Spleen (tissue), 11 donors: ENCODE results near the gene ZDHHC9. TPM values are rescaled to one million over a fixed set of nuclear protein-coding genes. Genes with fewer than 3 reads are reported as not detected.

ENCODE experiments used
- DNase-seq: peaks from one replicate; pipeline ENCODE4 v3.0.0-alpha.2; 2020
- H3K27ac ChIP-seq, 8 donors: fragments of 200-600 bp; sonication (generic) in 7 of 8; 1 replicate in 4 of 8; 2 replicates in 4 of 8; pipeline versions ENCODE4 v1.5.0 to v1.8.0; 2016 to 2021; ENCODE audit warnings: inconsistent platforms in 4 of 8, mild to moderate bottlenecking in 4 of 8, moderate library complexity in 1 of 8
- H3K27me3 ChIP-seq, 7 donors: fragments of 200-600 bp; sonication (generic) in 6 of 7; replicated peaks in 1 of 7; 1 replicate in 4 of 7; 2 replicates in 3 of 7; pipeline versions ENCODE4 v1.5.0 to v1.8.0; 2016 to 2021; ENCODE audit warnings: inconsistent platforms in 3 of 7, mild to moderate bottlenecking in 1 of 7
- H3K36me3 ChIP-seq, 6 donors: fragments of 200-600 bp; sonication (generic) in 5 of 6; 1 replicate in 4 of 6; 2 replicates in 2 of 6; pipeline versions ENCODE4 v1.5.0 to v1.8.0; 2016 to 2021; ENCODE audit warnings: inconsistent platforms in 2 of 6
- H3K4me1 ChIP-seq, 6 donors: fragments of 200-600 bp; sonication (generic) in 5 of 6; 1 replicate in 3 of 6; 2 replicates in 3 of 6; pipeline versions ENCODE4 v1.5.0 to v1.8.0; 2016 to 2021; ENCODE audit warnings: inconsistent platforms in 3 of 6
- H3K4me3 ChIP-seq, 8 donors: fragments of 200-600 bp; sonication (generic) in 7 of 8; 1 replicate in 4 of 8; 2 replicates in 4 of 8; pipeline versions ENCODE4 v1.5.0 to v1.8.0; 2016 to 2021; ENCODE audit warnings: inconsistent platforms in 4 of 8, mild to moderate bottlenecking in 4 of 8, moderate library complexity in 2 of 8
- H3K9me3 ChIP-seq, 8 donors: fragments of 200-600 bp; sonication (generic) in 7 of 8; 1 replicate in 4 of 8; 2 replicates in 4 of 8; pipeline versions ENCODE4 v1.5.0 to v1.8.0; 2016 to 2021; ENCODE audit warnings: inconsistent platforms in 4 of 8
- POLR2A ChIP-seq, 3 donors: fragments of 450-650 bp; IDR thresholded peaks; one replicate each; pipeline ENCODE4 v1.5.1; 2017; ENCODE audit warnings: antibody characterized with exemption in 3 of 3, mild to moderate bottlenecking in 1 of 3
- POLR2AphosphoS5 ChIP-seq, 3 donors: sonication (generic); formaldehyde crosslinking; IDR thresholded peaks; one replicate each; pipeline ENCODE4 v1.5.1; 2017; ENCODE audit warnings: antibody characterized with exemption in 3 of 3
- WGBS, 5 donors: extraction: QIAGEN DNeasy Blood & Tissue Kit in 3 of 5; methylation state at CpG; one replicate each; pipeline versions ENCODE4 v1.1.5 to v1.1.7; 2013 to 2018; 5-methylcytosine and 5-hydroxymethylcytosine counted together
- intact Hi-C: fragments of 100-400 bp; cut with DNase I; formaldehyde crosslinking; loops from one replicate; pipeline ENCODE4 v1.15.0; 2023; ENCODE audit warnings: low total_unique reads
- polyA plus RNA-seq, 3 donors: library from polyadenylated mRNA; stranded (reverse); fragments of 200-250 nt; gene quantifications; one replicate each; pipeline ENCODE4 v1.2.1, GENCODE V29; 2013
- total RNA-seq, 7 donors: library from RNA; depleted of rRNA in 3 of 7; stranded (reverse); fragments of >200 nt in 3 of 7; fragmentation: NEBNext Ultra II Directional in 4 of 7; extraction: Animal tissue kit (Norgen Biotek cat#: 25700) in 4 of 7; gene quantifications; one replicate each; pipeline versions ENCODE4 v1.1.0 to v1.2.1, GENCODE V29; 2016 to 2021
- TF ChIP-seq, protein P1 (sequence below), 11 experiments: fragments of 200-600 bp in 7 of 11; fragments of 450-650 bp in 4 of 11; sonication (generic) in 4 of 11; IDR thresholded peaks in 8 of 11; conservative IDR thresholded peaks in 3 of 11; 1 replicate in 7 of 11; 2 replicates in 4 of 11; pipeline versions ENCODE4 v1.4.0 to v1.8.0; 2016 to 2021; ENCODE audit warnings: antibody characterized with exemption in 11 of 11, inconsistent platforms in 4 of 11, mild to moderate bottlenecking in 1 of 11
- donor health status: healthy with polysubstance abuse.
- donor health status: DM: no; HTN: no; CAD: no; lungs with moderate emphysema.
- donor health status: DM: no; HTN: no; CAD: no.
- donor health status: Bipolar disorder and iron deficiency.
- donor health status: healthy.
- donor health status: DM: no; HTN: no; CAD: no.
- donor health status: DM: yes; HTN: yes; CAD: no.

ZDHHC9 gene
- total and polyA plus RNA-seq, 10 donors: 1.2 to 9.2 (median 5.2) TPM

- H3K4me3 ChIP-seq: no peak overlapping the region
- H3K9me3 ChIP-seq: no peaks in the 10 kb centered on the region
- peaks cover 0 to 31% (median 6%) of the 10 kb centered on the region in 6 donors for H3K36me3 ChIP-seq
- TF ChIP-seq, protein P1, sequence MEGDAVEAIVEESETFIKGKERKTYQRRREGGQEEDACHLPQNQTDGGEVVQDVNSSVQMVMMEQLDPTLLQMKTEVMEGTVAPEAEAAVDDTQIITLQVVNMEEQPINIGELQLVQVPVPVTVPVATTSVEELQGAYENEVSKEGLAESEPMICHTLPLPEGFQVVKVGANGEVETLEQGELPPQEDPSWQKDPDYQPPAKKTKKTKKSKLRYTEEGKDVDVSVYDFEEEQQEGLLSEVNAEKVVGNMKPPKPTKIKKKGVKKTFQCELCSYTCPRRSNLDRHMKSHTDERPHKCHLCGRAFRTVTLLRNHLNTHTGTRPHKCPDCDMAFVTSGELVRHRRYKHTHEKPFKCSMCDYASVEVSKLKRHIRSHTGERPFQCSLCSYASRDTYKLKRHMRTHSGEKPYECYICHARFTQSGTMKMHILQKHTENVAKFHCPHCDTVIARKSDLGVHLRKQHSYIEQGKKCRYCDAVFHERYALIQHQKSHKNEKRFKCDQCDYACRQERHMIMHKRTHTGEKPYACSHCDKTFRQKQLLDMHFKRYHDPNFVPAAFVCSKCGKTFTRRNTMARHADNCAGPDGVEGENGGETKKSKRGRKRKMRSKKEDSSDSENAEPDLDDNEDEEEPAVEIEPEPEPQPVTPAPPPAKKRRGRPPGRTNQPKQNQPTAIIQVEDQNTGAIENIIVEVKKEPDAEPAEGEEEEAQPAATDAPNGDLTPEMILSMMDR (IDR thresholded peaks at IDR 0.05 in 8 of 11, conservative IDR thresholded peaks at IDR 0.05 in 3 of 11): no peak
- TF ChIP-seq POLR2A (IDR thresholded peaks at IDR 0.05) (no peak), POLR2AphosphoS5 (IDR thresholded peaks at IDR 0.05) (no peak)
- intact Hi-C loops: no loop called here
- peak overlapping the region in 3 of 8 donors; percentile 30 to 58 (median 37) for H3K27ac ChIP-seq
- DNase-seq: no peak
- 36 to 79% (median 55%) methylated on average over 2 of the region's 2 CpGs for WGBS, 5 donors
- no peaks in the 10 kb centered on the region for H3K27me3 ChIP-seq
- no peaks in the 10 kb centered on the region for H3K4me1 ChIP-seq
Measured at GRCh38 chrX:129808158-129808828, 35.4 kb downstream of the ZDHHC9 start.

DNA sequence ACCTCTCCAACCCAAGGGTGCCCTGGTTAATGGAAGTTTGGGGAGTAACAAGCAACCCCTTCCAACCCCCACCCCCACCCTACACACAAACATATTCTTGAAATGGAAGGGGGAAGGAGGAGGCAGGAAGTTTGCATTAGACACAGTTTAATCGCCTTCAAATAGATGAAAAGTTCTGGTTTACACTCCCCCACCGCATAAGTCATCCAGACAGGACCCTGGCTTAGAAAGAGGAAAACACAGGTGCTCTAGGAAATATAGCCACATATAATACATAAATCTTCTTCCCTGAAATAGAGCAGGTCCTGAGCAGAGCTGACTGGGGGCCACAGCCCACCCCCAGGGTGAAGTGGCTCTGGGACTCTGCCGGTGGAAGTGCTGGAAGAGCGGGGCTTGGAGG is 38.9 kb downstream of the ZDHHC9 start:
- Histone ChIP-seq H3K36me3 (peaks cover 0 to 19% (median 6%) of the 10 kb centered on the region in 6 donors), H3K9me3 (no peaks in the 10 kb centered on the region), H3K4me3 (no peak overlapping the region), H3K27me3 (no peaks in the 10 kb centered on the region), H3K4me1 (no peaks in the 10 kb centered on the region), H3K27ac (no peak overlapping the region)
- DNase-seq: no peak
- 51 to 74% (median 59%) methylated on average over 4 of the region's 4 CpGs for WGBS, 5 donors
- intact Hi-C loops: no loop called here
- TF ChIP-seq POLR2A (IDR thresholded peaks at IDR 0.05) (no peak), POLR2AphosphoS5 (IDR thresholded peaks at IDR 0.05) (no peak)
- TF ChIP-seq, protein P1 (IDR thresholded peaks at IDR 0.05 in 8 of 11, conservative IDR thresholded peaks at IDR 0.05 in 3 of 11): no peak

GRCh38 chrX:129802863-129803262 is 40.8 kb downstream of the ZDHHC9 start:
- WGBS, 5 donors: 37 to 78% (median 70%) methylated on average over 1 of the region's 1 CpG
- TF ChIP-seq, protein P1 (IDR thresholded peaks at IDR 0.05 in 8 of 11, conservative IDR thresholded peaks at IDR 0.05 in 3 of 11): no peak
- TF ChIP-seq POLR2A (IDR thresholded peaks at IDR 0.05) (no peak), POLR2AphosphoS5 (IDR thresholded peaks at IDR 0.05) (no peak)
- H3K9me3 ChIP-seq: no peaks in the 10 kb centered on the region

GRCh38 chrX:129800186-129800585 is 43.5 kb downstream of the ZDHHC9 start:
- no peaks in the 10 kb centered on the region for H3K4me1 ChIP-seq
- intact Hi-C loops: no loop called here
- H3K27ac ChIP-seq: no peak overlapping the region
- H3K4me3 ChIP-seq: no peak overlapping the region
- no peak for DNase-seq
- H3K27me3 ChIP-seq: no peaks in the 10 kb centered on the region
- 45 to 80% (median 70%) methylated on average over 4 of the region's 4 CpGs for WGBS, 5 donors
- peaks cover 0 to 45% (median 10%) of the 10 kb centered on the region in 6 donors for H3K36me3 ChIP-seq
- TF ChIP-seq, protein P1 (IDR thresholded peaks at IDR 0.05 in 8 of 11, conservative IDR thresholded peaks at IDR 0.05 in 3 of 11): no peak
- no peak for TF ChIP-seq POLR2A (IDR thresholded peaks at IDR 0.05)
- TF ChIP-seq POLR2AphosphoS5 (IDR thresholded peaks at IDR 0.05): no peak
- H3K9me3 ChIP-seq: no peaks in the 10 kb centered on the region

More at GRCh38 chrX:129802863-129803262, 40.8 kb downstream of the ZDHHC9 start:
- Histone ChIP-seq H3K4me3 (no peak overlapping the region), H3K27ac (no peak overlapping the region), H3K4me1 (no peaks in the 10 kb centered on the region), H3K36me3 (peaks cover 0 to 32% (median 7%) of the 10 kb centered on the region in 6 donors), H3K27me3 (no peaks in the 10 kb centered on the region)
- no peak for DNase-seq
- intact Hi-C loops: no loop called here
